Measurements from ENCODE around the gene VAMP8.
A peak's percentile ranks its signal among the peaks of the same experiment; 100 is the strongest.

VAMP8 gene

GRCh38 chr2:85596486-85597143 lies 19.2 kb downstream of the VAMP8 start:
- peak overlapping the region; percentile 89 for H3K9ac ChIP-seq (ENCODE audit: low read depth, low read length, poor library complexity, severe bottlenecking)
- H4K20me1 ChIP-seq (ENCODE audit: insufficient read depth, low read length, poor library complexity, severe bottlenecking) = peaks cover 18% of the 10 kb centered on the region
- H2AFZ ChIP-seq (ENCODE audit: low read length) = no peak overlapping the region
- no peaks in the 10 kb centered on the region for H3K9me2 ChIP-seq (replicated peaks; ENCODE audit: low read depth, low read length)
- no peaks in the 10 kb centered on the region for H3F3A ChIP-seq (ENCODE audit: low read depth)
- no peaks in the 10 kb centered on the region for H3K9me3 ChIP-seq (ENCODE audit: insufficient read depth, low read depth, low read length)
- no peaks in the 10 kb centered on the region; the same call in 1 of the 2 replicates for H3K36me3 ChIP-seq (ENCODE audit: insufficient read depth, low read length)
- H3K27me3 ChIP-seq (ENCODE audit: insufficient read depth, low read length, poor library complexity, severe bottlenecking) = no peaks in the 10 kb centered on the region
- peak overlapping the region; percentile 97 for H3K4me3 ChIP-seq (ENCODE audit: low read length, poor library complexity, severe bottlenecking)
- TF ChIP-seq EZH2phosphoT487 (IDR thresholded peaks at IDR 0.05; ENCODE audit: borderline replicate concordance) (no peak), CTCF (conservative IDR thresholded peaks at IDR 0.05; ENCODE audit: low read length) (no peak)
- peak overlapping the region; percentile 96 for H3K4me2 ChIP-seq (ENCODE audit: low read depth, low read length, poor library complexity, severe bottlenecking)
- H3K4me1 ChIP-seq (ENCODE audit: insufficient read depth, low read length, poor library complexity, severe bottlenecking) = peaks cover 27% of the 10 kb centered on the region
- H3K79me2 ChIP-seq (ENCODE audit: insufficient read depth, low read length) = peaks cover 44% of the 10 kb centered on the region

GRCh38 chr2:85597241-85597640 lies 19.9 kb downstream of the VAMP8 start:
- Histone ChIP-seq H3F3A (ENCODE audit: low read depth) (no peaks in the 10 kb centered on the region), H3K4me3 (ENCODE audit: low read length, poor library complexity, severe bottlenecking) (peak overlapping the region; percentile 97), H3K9me2 (replicated peaks; ENCODE audit: low read depth, low read length) (no peaks in the 10 kb centered on the region), H3K4me1 (ENCODE audit: insufficient read depth, low read length, poor library complexity, severe bottlenecking) (peaks cover 30% of the 10 kb centered on the region), H3K9ac (ENCODE audit: low read depth, low read length, poor library complexity, severe bottlenecking) (peak overlapping the region; percentile 89), H3K9me3 (ENCODE audit: insufficient read depth, low read depth, low read length) (no peaks in the 10 kb centered on the region), H3K79me2 (ENCODE audit: insufficient read depth, low read length) (peaks cover 44% of the 10 kb centered on the region), H4K20me1 (ENCODE audit: insufficient read depth, low read length, poor library complexity, severe bottlenecking) (peaks cover 21% of the 10 kb centered on the region), H3K4me2 (ENCODE audit: low read depth, low read length, poor library complexity, severe bottlenecking) (peak overlapping the region; percentile 96), H2AFZ (ENCODE audit: low read length) (no peak overlapping the region), H3K36me3 (ENCODE audit: insufficient read depth, low read length) (no peaks in the 10 kb centered on the region; the same call in 1 of the 2 replicates), H3K27me3 (ENCODE audit: insufficient read depth, low read length, poor library complexity, severe bottlenecking) (no peaks in the 10 kb centered on the region)
- TF ChIP-seq EZH2phosphoT487 (IDR thresholded peaks at IDR 0.05; ENCODE audit: borderline replicate concordance) = no peak

GRCh38 chr2:85598594-85599340 lies 21.4 kb downstream of the VAMP8 start:
- H2AFZ ChIP-seq (ENCODE audit: low read length) = no peak overlapping the region
- peaks cover 44% of the 10 kb centered on the region for H3K79me2 ChIP-seq (ENCODE audit: insufficient read depth, low read length)
- H4K20me1 ChIP-seq (ENCODE audit: insufficient read depth, low read length, poor library complexity, severe bottlenecking) = peaks cover 21% of the 10 kb centered on the region
- H3K4me3 ChIP-seq (ENCODE audit: low read length, poor library complexity, severe bottlenecking) = no peak overlapping the region
- no peaks in the 10 kb centered on the region for H3K9me3 ChIP-seq (ENCODE audit: insufficient read depth, low read depth, low read length)
- H3K4me2 ChIP-seq (ENCODE audit: low read depth, low read length, poor library complexity, severe bottlenecking) = no peak overlapping the region
- peaks cover 36% of the 10 kb centered on the region for H3K4me1 ChIP-seq (ENCODE audit: insufficient read depth, low read length, poor library complexity, severe bottlenecking)
- no peaks in the 10 kb centered on the region for H3K27me3 ChIP-seq (ENCODE audit: insufficient read depth, low read length, poor library complexity, severe bottlenecking)
- H3K36me3 ChIP-seq (ENCODE audit: insufficient read depth, low read length) = no peaks in the 10 kb centered on the region; the same call in 1 of the 2 replicates
- TF ChIP-seq CTCF (conservative IDR thresholded peaks at IDR 0.05; ENCODE audit: low read length) = no peak
- no peak for TF ChIP-seq EZH2phosphoT487 (IDR thresholded peaks at IDR 0.05; ENCODE audit: borderline replicate concordance)
- no peaks in the 10 kb centered on the region for H3F3A ChIP-seq (ENCODE audit: low read depth)
- no peak overlapping the region for H3K9ac ChIP-seq (ENCODE audit: low read depth, low read length, poor library complexity, severe bottlenecking)
- H3K9me2 ChIP-seq (replicated peaks; ENCODE audit: low read depth, low read length) = no peaks in the 10 kb centered on the region
